Measurements from ENCODE around the gene LMF1. TPM values are rescaled to one million over a fixed set of nuclear protein-coding genes. Genes with fewer than 3 reads are reported as not detected.

Gene LMF1
- total RNA-seq, 4 donors from 2014 or later, result 21.8 to 47.9 (median 36.0) TPM

GRCh38 chr16:856101-856500 is 114.7 kb downstream of the LMF1 start:
- H3K36me3 ChIP-seq, result no peaks in the 10 kb centered on the region
- H3K4me1 ChIP-seq, result no peaks in the 10 kb centered on the region
- H3K4me3 ChIP-seq, result no peak overlapping the region
- no peaks in the 10 kb centered on the region for H3K9me3 ChIP-seq
- no peaks in the 10 kb centered on the region for H3K27me3 ChIP-seq
- DNase-seq, result no peak
- intact Hi-C loops (cut with DNase I; ENCODE audit: low total_unique reads), result no loop called here
- TF ChIP-seq POLR2A (IDR thresholded peaks at IDR 0.05), result no peak
- TF ChIP-seq CTCF (IDR thresholded peaks at IDR 0.05), result no peak
- no peak overlapping the region for H3K27ac ChIP-seq

- H3K4me3 ChIP-seq, result no peak overlapping the region
- H3K9me3 ChIP-seq, result no peaks in the 10 kb centered on the region
- no peaks in the 10 kb centered on the region for H3K27me3 ChIP-seq
- no peaks in the 10 kb centered on the region for H3K4me1 ChIP-seq
- no peak for TF ChIP-seq POLR2A (IDR thresholded peaks at IDR 0.05)
- no peak for TF ChIP-seq CTCF (IDR thresholded peaks at IDR 0.05)
- no peak for DNase-seq
- intact Hi-C loops (cut with DNase I; ENCODE audit: low total_unique reads), result no loop called here
- H3K36me3 ChIP-seq, result no peaks in the 10 kb centered on the region
- no peak overlapping the region for H3K27ac ChIP-seq
Measured at GRCh38 chr16:855471-855870, 115.3 kb downstream of the LMF1 start.

GRCh38 chr16:854808-855410 is 115.9 kb downstream of the LMF1 start:
- H3K27me3 ChIP-seq, result no peaks in the 10 kb centered on the region
- no peak overlapping the region for H3K27ac ChIP-seq
- no peak overlapping the region for H3K4me3 ChIP-seq
- no peak for TF ChIP-seq CTCF (IDR thresholded peaks at IDR 0.05)
- no peak for TF ChIP-seq POLR2A (IDR thresholded peaks at IDR 0.05)
- H3K9me3 ChIP-seq, result no peaks in the 10 kb centered on the region
- no peaks in the 10 kb centered on the region for H3K36me3 ChIP-seq
- intact Hi-C loops (cut with DNase I; ENCODE audit: low total_unique reads), result no loop called here
- no peaks in the 10 kb centered on the region for H3K4me1 ChIP-seq
- no peak for DNase-seq

DNA sequence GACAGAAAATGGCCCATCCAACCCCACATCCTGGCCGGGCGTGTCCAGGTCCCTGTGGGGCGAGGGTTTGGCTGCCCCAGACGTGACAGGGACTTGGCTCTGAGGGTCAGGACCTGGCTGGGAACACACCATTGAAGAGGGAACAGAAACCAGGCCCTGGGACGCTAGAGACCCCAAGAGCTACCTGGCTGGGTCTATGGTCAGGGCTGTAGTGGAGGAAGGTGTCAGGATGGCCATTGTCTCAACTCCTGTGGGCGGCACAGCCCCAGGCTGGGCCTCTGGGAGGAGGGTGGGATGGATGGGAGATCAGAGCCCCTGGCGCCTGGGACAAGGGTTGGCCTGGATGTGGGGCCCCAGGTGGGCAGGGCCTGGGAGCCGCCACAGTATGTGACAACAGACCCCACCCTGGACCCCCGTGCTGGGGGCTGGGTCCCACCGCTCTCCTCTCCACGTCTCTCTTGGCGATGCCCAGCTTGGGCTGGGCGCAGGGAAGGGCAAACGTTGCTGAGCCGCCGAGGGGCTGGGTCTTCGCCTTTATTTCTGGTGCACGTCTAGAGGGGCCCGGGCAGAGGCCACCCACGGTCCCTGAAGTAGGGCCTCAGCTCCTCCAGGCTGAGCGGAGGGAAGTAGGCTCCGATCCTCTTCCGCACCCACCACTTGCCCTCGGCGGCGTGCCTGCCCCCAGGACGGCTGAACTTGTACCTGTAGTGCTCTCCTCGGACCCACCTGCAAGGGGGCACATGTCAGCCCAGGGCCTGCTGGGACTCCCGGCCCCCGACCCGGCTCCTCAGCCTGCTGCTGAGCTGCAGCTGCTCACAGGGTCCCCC is 116.6 kb downstream of the LMF1 start:
- Histone ChIP-seq H3K27ac (no peak overlapping the region), H3K36me3 (no peaks in the 10 kb centered on the region), H3K27me3 (no peaks in the 10 kb centered on the region), H3K4me3 (no peak overlapping the region), H3K9me3 (no peaks in the 10 kb centered on the region), H3K4me1 (no peaks in the 10 kb centered on the region)
- no peak for TF ChIP-seq CTCF (IDR thresholded peaks at IDR 0.05)
- TF ChIP-seq POLR2A (IDR thresholded peaks at IDR 0.05), result no peak
- intact Hi-C loops (cut with DNase I; ENCODE audit: low total_unique reads), result no loop called here
- no peak for DNase-seq

GRCh38 chr16:853306-853705 is 117.5 kb downstream of the LMF1 start:
- intact Hi-C loops (cut with DNase I; ENCODE audit: low total_unique reads), result no loop called here

More at GRCh38 chr16:853306-853705, 117.5 kb downstream of the LMF1 start:
- TF ChIP-seq CTCF (IDR thresholded peaks at IDR 0.05) (no peak), POLR2A (IDR thresholded peaks at IDR 0.05) (no peak)
- Histone ChIP-seq H3K9me3 (no peaks in the 10 kb centered on the region), H3K36me3 (no peaks in the 10 kb centered on the region), H3K27ac (no peak overlapping the region), H3K4me3 (no peak overlapping the region), H3K4me1 (no peaks in the 10 kb centered on the region), H3K27me3 (no peaks in the 10 kb centered on the region)
- no peak for DNase-seq
